ENCODE results near the gene B4GAT1. TPM values are rescaled to one million over a fixed set of nuclear protein-coding genes. Genes with fewer than 3 reads are reported as not detected.

The B4GAT1 gene
- total and polyA plus RNA-seq, 9 of the 15 experiments (the other 6 are each of a cell fraction or from before 2014, with no cell fraction given), result 0.86 to 9.5 (median 3.8) TPM

DNA sequence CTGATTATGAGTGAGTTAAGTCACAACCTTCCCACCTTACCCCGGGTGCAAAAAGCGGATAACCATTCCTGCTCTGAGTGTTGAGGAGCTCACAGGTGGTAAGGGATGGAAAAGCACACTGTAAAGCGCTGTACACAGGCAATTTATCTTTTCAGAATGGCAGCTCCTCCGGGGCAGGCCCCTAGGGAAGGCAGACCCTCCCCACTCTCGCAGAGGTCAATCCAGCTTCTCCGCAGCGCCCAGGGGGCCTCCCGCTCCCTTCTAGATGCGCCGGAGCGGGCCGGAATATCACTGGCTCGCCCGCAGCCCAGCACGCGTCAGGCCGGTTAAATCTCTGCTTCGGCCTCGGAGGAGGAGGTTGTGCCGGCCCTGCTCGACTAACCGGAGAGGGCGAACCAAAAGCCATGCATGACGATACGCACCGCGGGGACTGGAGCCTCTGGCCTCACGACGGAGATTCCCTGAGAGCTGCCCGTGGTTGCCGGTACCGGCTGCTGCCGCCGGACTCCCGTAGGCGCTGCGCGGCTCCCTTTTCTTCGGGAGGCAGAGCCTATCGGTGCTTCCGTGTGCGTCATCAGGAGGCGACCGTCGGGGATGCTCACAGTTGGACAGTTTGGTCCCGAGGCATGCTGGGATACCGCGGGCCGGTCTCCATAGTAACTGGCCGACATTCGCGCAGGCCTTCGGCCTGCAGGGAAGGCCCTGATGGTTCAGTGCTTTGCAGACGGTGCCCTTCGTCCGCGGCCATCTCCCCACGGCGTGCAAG lies 2.7 kb downstream of the B4GAT1 start, which contains the start of gene BRMS1 (continued):
- 0 out of 2 replicates have a peak, but pooled peaks have one; percentile 11 for TF ChIP-seq ZNF316 (IDR thresholded peaks at IDR 0.05)
- TF ChIP-seq CTBP1 (IDR thresholded peaks at IDR 0.05; ENCODE audit: borderline replicate concordance), result peak; percentile 87
- peak; percentile 61 for TF ChIP-seq CXXC5 (CRISPR knock-in tag; IDR thresholded peaks at IDR 0.05)
- peak; percentile 74 to 80 for TF ChIP-seq NRF1 (conservative IDR thresholded peaks at IDR 0.05 in 1 of 2, IDR thresholded peaks at IDR 0.05 in 1 of 2)
- peak; percentile 95; the same call in 1 of the 2 replicates for TF ChIP-seq HDAC2 (IDR thresholded peaks at IDR 0.05)
- TF ChIP-seq ZNF134 (CRISPR knock-in tag; conservative IDR thresholded peaks at IDR 0.05), result no peak
- TF ChIP-seq AFF4 (CRISPR knock-in tag; IDR thresholded peaks at IDR 0.05), result no peak
- peak; percentile 98 for TF ChIP-seq CREB1 (IDR thresholded peaks at IDR 0.05)
- peak; percentile 99 for TF ChIP-seq CREB1 (CRISPR knock-in tag; IDR thresholded peaks at IDR 0.05)
- peak; percentile 96 for TF ChIP-seq SIN3B (IDR thresholded peaks at IDR 0.05; ENCODE audit: low read depth)
- TF ChIP-seq BHLHE40 (IDR thresholded peaks at IDR 0.05; ENCODE audit: low read length), result peak; percentile 55; the same call in 1 of the 2 replicates
- 0 out of 2 replicates have a peak, but pooled peaks have one; percentile 36 for TF ChIP-seq ZNF197 (CRISPR knock-in tag; IDR thresholded peaks at IDR 0.05; ENCODE audit: low read depth)
- TF ChIP-seq ATF7 (IDR thresholded peaks at IDR 0.05), result peak; percentile 83
- TF ChIP-seq EHMT2 (IDR thresholded peaks at IDR 0.05), result no peak
- peak; percentile 34; the same call in 1 of the 2 replicates for TF ChIP-seq ETV5 (CRISPR knock-in tag; IDR thresholded peaks at IDR 0.05; ENCODE audit: low read depth)
- TF ChIP-seq HDAC1 (IDR thresholded peaks at IDR 0.05), result peak in 1 of 2 experiments; percentile 98; a peak in 2 of 4 replicates
- peak; percentile 87 for TF ChIP-seq TFAP4 (CRISPR knock-in tag; IDR thresholded peaks at IDR 0.05; ENCODE audit: borderline replicate concordance)
- no peak for TF ChIP-seq YBX1 (IDR thresholded peaks at IDR 0.05)
- TF ChIP-seq SMARCA5 (IDR thresholded peaks at IDR 0.05), result no peak
- no peak for TF ChIP-seq CAMTA2 (CRISPR knock-in tag; conservative IDR thresholded peaks at IDR 0.05)
- no peak for TF ChIP-seq BCLAF1 (IDR thresholded peaks at IDR 0.05; ENCODE audit: borderline replicate concordance in 1 of 2, control insufficient read depth in 1 of 2, low read depth in 2 of 2, low read length in 1 of 2)
- peak in 1 of 2 experiments; percentile 84; a peak in 3 of 4 replicates for TF ChIP-seq RCOR1 (IDR thresholded peaks at IDR 0.05; ENCODE audit: borderline replicate concordance in 1 of 2, low read depth in 2 of 2, low read length in 2 of 2)
